ENCODE results near the gene KRT84. TPM values are rescaled to one million over a fixed set of nuclear protein-coding genes. Genes with fewer than 3 reads are reported as not detected.

The KRT84 gene
- total and polyA plus RNA-seq, 2 of the 4 experiments (the other 2 are of a cell fraction) = not detected

- BruUV-seq (replicated peaks) = no TSS peak
- in situ Hi-C loops (cut with MboI; ENCODE audit: low sequenced_read_pairs) (no loop called here), intact Hi-C loops (cut with micrococcal nuclease) (no loop called here), dilution Hi-C loops (cut with HindIII; ENCODE audit: low sequenced_read_pairs, unreplicated experiment) (no loop called here)
- Histone ChIP-seq H2BK5ac (ENCODE audit: low read depth, low read length, poor library complexity, severe bottlenecking) (no peak overlapping the region), H2BK120ac (ENCODE audit: low read depth, low read length) (no peak overlapping the region), H2BK20ac (ENCODE audit: low read depth, low read length) (no peak overlapping the region), H3K27ac (ENCODE audit: insufficient read depth, low read length) (no peak overlapping the region), H4K91ac (ENCODE audit: insufficient read depth, low read depth, low read length) (no peak overlapping the region), H4K5ac (ENCODE audit: low read depth, low read length) (no peak overlapping the region), H3K79me1 (ENCODE audit: low read depth in 1 of 2, low read length in 2 of 2) (no peaks in the 10 kb centered on the region), H3K9ac (ENCODE audit: low read depth, low read length) (no peak overlapping the region), H3K9me1 (ENCODE audit: insufficient read depth, low read length) (no peaks in the 10 kb centered on the region), H3K4me1 (ENCODE audit: control insufficient read depth, insufficient read depth, low read length) (no peaks in the 10 kb centered on the region), H2BK15ac (ENCODE audit: low read depth, low read length) (no peak overlapping the region), H2AK9ac (replicated peaks; ENCODE audit: low read depth, low read length, poor library complexity) (no peak overlapping the region), H3K14ac (replicated peaks; ENCODE audit: low read depth, low read length) (no peak overlapping the region), H3K23ac (ENCODE audit: low read depth, low read length) (no peak overlapping the region), H4K20me1 (ENCODE audit: insufficient read depth, low read length) (no peaks in the 10 kb centered on the region), H3K18ac (ENCODE audit: low read depth, low read length) (no peak overlapping the region), H3K4me3 (ENCODE audit: insufficient read depth, low read depth, low read length) (no peak overlapping the region), H3K4ac (ENCODE audit: low read depth, low read length) (no peak overlapping the region), H2AFZ (replicated peaks; ENCODE audit: low read length, poor library complexity) (no peak overlapping the region), H3K56ac (ENCODE audit: extremely low read depth, insufficient read depth, low read length) (no peak overlapping the region), H4K8ac (ENCODE audit: low read depth in 2 of 2, low read length in 2 of 2) (no peak overlapping the region), H2AK5ac (ENCODE audit: low read depth, low read length) (no peak overlapping the region), H3K27me3 (ENCODE audit: control insufficient read depth, insufficient read depth, low read length) (peaks cover 50% of the 10 kb centered on the region), H3K4me2 (ENCODE audit: low read depth, low read length) (no peak overlapping the region), H3K36me3 (ENCODE audit: control insufficient read depth, insufficient read depth, low read length) (no peaks in the 10 kb centered on the region), H3K9me3 (ENCODE audit: control insufficient read depth, insufficient read depth, low read length) (no peaks in the 10 kb centered on the region)
- WGBS, 2 experiments (ENCODE audit: extremely low coverage in 2 of 2, insufficient read length in 1 of 2) = 93% methylated on average over 8 of the region's 56 CpGs; no CpG with 5 or more reads in 1 of the 2 experiments
- no peak for DNase-seq
- CTCF ChIA-PET = no interaction called here
- TF ChIP-seq CHD1 (IDR thresholded peaks at IDR 0.05; ENCODE audit: low read depth, low read length) = no peak
- TF ChIP-seq RFX5 (IDR thresholded peaks at IDR 0.05; ENCODE audit: low read depth, low read length) = no peak
- TF ChIP-seq BHLHE40 (IDR thresholded peaks at IDR 0.05; ENCODE audit: low read depth, low read length) = no peak
- TF ChIP-seq RCOR1 (IDR thresholded peaks at IDR 0.05; ENCODE audit: insufficient replicate concordance, low read length) = no peak
- no peak for TF ChIP-seq ELK1 (IDR thresholded peaks at IDR 0.05; ENCODE audit: borderline replicate concordance, low read depth, low read length)
- TF ChIP-seq SMC3 (IDR thresholded peaks at IDR 0.05; ENCODE audit: low read depth, low read length) = no peak
- TF ChIP-seq USF2 (IDR thresholded peaks at IDR 0.05; ENCODE audit: low read depth, low read length) = no peak
- no peak for TF ChIP-seq POLR2A (IDR thresholded peaks at IDR 0.05; ENCODE audit: low read depth, low read length)
- TF ChIP-seq, protein P1, sequence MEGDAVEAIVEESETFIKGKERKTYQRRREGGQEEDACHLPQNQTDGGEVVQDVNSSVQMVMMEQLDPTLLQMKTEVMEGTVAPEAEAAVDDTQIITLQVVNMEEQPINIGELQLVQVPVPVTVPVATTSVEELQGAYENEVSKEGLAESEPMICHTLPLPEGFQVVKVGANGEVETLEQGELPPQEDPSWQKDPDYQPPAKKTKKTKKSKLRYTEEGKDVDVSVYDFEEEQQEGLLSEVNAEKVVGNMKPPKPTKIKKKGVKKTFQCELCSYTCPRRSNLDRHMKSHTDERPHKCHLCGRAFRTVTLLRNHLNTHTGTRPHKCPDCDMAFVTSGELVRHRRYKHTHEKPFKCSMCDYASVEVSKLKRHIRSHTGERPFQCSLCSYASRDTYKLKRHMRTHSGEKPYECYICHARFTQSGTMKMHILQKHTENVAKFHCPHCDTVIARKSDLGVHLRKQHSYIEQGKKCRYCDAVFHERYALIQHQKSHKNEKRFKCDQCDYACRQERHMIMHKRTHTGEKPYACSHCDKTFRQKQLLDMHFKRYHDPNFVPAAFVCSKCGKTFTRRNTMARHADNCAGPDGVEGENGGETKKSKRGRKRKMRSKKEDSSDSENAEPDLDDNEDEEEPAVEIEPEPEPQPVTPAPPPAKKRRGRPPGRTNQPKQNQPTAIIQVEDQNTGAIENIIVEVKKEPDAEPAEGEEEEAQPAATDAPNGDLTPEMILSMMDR (conservative IDR thresholded peaks at IDR 0.05; ENCODE audit: low read depth, low read length) = no peak
- TF ChIP-seq MAZ (IDR thresholded peaks at IDR 0.05; ENCODE audit: borderline replicate concordance, low read depth, low read length) = no peak
- TF ChIP-seq RAD21 (IDR thresholded peaks at IDR 0.05; ENCODE audit: low read length) = no peak
- no peak for TF ChIP-seq MAFK (IDR thresholded peaks at IDR 0.05; ENCODE audit: low read depth, low read length)
- TF ChIP-seq MXI1 (IDR thresholded peaks at IDR 0.05; ENCODE audit: borderline replicate concordance, low read depth, low read length) = no peak
- TF ChIP-seq FOS (IDR thresholded peaks at IDR 0.05; ENCODE audit: low read depth, low read length) = no peak
- no peak for TF ChIP-seq CEBPB (IDR thresholded peaks at IDR 0.05; ENCODE audit: low read depth, low read length)
- POLR2A ChIA-PET (ENCODE audit: unreplicated experiment) = no interaction called here
- no peak for ATAC-seq (ENCODE audit: low read depth)
Measured at GRCh38 chr12:52356031-52356761, 29.3 kb downstream of the KRT84 start.
